HS-27A (cell line): Measurements from ENCODE around the gene NSRP1.
"Not testable (repeated sequence)": the region's sequence is repeated elsewhere in the genome, so short reads cannot be mapped to it uniquely, and the experiment has no call there.

Source experiments
- DNase-seq: peaks from one replicate; pipeline ENCODE4 v3.0.0-alpha.2; 2012; ENCODE audit warnings: low read depth, missing footprints

Gene NSRP1

DNA sequence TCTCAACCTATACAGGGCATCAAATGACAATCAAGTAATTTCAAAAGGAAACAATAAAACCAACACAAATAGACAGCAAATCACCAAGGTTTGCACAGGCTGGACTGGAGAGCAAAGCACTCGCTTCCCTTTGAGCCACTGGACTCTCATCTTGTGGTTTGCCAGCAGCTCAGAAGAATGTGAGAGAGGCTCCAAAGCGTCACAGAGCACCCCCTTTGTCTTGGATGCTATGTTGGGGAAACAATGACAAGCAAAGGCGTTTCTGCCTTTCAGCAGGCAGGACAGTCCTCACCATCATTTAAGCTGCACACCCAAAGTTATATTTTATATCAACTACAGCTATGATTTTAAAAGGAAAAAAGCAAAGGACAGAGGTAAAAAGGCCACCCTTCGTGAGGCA, 105.6 kb downstream of the NSRP1 start:
- DNase-seq = no peak

DNA sequence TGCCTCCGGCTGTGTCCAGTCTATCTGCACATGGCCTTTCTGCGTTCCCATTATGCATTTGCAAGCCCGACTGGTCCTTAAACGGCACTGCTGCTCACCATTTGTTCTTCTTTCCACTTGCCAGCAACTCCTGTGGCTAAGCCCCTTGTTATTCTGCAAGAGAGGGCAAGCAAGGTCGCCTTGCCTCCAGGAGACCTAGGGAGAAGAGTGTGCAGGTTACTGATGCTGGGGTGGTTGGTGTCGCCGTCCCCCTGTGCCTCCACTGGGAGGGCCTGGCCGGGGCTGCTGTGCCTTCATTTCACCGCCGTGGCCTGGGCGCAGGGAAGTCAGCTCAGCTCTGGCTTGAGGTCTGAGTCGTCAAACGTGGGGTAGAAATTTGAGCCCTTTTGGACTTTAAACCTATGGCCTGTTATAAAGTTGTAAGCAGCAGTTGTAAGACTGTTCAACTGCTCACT, 106.1 kb downstream of the NSRP1 start:
- DNase-seq = no peak

DNA sequence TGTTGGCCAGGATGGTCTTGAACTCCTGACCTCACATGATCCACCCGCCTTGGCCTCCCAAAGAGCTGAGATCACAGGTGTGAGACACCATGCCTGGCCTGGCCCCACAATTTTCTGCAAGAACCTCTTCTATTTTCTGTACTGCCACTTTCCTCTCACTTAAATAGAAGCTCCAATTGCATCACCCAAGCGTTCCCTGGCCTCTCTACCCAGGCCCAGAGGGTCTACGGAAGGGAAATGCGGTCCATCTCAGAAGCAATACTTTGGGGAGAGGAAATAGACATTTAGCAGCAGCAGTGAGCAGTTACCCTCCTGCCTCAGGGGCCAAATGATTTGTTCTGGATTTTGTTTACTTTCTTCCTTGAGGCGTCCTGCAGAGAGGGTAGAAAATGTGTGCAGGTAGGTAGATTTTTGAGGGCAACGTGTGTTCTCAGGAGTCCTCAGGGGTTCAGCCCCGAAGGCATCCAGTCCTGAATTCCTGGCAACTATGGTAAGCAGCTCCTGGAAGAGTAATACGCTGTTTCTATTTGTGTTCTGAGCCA, 107.9 kb downstream of the NSRP1 start:
- DNase-seq = no peak

DNA sequence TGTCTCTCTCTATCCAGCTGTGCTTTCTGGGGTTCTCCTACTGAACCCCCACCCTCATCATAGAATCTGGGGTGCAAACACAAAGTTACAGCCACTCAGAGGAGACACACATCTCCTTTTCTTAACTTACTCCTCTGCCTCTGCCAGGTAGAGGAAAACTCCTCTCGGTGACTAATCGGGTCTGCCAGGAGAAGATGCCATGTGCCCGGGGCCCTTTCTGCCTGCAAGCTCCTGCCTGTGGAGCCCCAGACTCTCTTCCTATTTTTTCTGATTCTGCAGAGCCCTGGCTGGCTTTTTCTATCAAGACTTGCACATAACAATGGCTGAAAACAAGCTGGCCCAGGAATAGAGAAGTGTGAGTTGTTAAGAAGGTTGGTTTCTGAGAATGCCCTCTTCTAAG, 108.5 kb downstream of the NSRP1 start:
- DNase-seq = no peak

DNA sequence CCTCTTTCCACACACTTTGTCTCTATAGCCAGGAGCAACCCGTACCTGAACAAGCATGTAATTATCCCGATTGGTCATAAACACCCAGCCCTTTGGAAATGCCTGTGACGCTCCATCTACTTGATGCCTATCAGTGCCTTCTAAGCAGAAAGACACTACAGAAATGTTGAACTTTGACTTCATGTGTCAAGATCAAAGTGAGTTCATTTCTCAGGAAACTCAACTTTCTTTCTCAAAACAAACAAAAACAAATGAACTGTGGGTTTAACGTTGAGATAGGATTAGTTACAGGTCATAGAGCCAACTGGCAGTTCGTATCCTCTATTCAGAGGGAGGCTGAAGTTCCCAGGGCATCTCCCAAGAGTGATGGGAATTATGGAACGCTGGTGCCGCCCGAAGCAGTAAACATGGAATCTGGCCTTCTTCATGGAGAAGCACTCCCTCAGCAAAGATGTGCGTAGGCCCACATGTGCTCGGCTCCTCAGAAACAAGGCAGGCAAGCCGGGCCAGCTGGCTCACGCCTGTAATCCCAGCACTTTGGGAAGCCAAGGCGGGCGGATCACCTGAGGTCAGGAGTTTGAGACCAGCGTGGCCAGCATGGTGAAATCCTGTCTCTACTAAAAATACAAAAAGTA, 109.4 kb downstream of the NSRP1 start:
- no peak for DNase-seq

DNA sequence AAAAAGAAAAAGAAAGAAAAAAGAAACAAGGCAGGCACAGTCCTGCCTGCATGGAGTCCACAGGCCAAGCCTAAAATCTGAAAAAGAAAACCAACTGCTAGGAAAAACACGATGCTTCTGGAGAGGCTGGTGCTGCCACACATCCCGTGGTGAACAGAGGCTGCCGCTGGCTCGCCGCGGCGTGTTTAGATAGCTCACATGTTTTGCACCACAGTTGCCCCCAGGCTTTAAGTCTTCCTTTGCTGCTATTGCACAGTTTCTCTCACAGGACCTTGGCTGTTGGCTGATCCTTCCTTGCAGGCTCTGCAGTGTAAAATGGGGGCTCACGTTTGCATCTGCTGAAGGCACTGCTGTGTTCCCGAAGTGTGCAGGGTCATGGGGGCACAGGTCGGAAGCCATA, 110.3 kb downstream of the NSRP1 start:
- DNase-seq = no peak

DNA sequence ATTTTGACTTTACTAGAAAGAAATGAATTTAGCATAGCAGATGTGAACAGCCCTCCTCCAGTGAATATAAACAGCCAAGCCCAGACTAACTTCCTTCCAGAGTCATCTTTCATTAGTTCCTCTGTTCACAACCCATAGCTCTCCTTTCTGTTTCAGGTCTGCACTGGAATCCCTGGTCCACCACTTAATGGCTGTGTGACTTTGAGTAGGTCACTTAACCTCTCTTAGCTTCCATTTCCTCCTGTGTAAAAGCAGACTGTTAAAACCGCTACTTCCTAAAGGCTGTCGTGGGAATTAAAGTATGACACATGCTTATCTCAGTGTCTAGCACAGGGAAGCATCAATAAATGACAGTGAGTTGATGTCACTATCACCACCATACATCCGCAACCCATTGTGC, 111.4 kb downstream of the NSRP1 start:
- DNase-seq = no peak

DNA sequence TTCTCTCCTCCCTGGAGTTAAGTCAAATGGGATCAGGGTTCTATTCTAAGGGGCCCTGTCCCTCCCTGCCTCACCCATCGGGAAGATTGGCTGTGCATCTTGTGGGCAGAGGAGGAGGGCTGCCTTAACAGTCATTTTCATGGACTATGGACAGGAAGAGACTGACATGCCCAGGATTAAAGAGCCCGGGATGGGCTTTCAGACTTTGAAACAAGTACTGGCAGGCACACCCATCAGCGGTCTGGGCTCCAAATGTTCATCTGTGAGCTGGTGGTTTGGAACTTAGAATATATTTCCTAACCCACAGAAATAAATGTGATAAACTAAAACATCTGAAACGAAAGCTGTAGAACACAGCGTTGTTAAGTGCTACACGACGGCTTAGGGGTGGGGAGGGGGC, 112.4 kb downstream of the NSRP1 start:
- no peak for DNase-seq

DNA sequence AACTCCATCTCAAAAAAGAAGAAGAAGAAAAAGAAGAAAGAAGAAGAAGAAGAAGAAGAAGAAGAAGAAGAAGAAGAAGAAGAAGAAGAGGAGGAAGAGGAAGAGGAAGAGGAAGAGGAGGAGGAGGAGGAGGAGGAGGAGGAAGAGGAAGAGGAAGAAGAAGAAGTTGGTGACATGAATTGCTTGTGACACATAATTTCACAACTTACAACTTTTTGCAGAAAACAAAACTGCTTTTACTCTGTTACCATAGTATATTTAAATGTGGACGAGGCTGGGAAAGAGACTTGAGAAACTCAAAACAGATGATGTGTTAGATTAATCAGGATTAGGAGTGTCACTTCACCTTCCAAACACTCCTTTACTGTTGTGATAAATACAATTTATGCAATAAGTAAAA, 113.4 kb downstream of the NSRP1 start:
- not testable (repeated sequence) for DNase-seq

DNA sequence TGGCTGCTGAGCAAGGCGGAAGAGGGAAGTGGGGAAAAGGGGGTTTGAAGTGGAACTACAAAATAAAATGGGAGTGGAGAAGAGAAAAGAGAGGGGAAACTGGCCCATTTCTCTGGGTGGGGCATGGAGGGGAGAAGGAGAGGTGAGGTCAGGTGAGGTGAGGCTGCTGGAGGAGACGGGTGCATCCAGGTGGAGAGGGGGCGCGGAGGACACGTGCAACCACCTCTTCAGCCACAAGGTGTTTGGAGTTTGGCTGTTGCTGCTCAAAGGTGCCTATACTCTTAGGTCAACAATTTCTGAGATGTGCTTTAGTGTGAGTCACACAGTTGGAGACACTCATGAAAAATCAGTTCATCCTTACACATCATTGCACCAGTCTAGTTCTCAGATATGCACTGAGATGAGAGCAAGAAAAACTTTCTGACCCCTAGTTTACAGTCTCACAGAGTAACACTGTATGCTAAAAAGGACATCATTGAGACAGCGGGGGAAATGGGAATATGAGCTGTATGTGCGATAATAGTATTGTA, 114.0 kb downstream of the NSRP1 start:
- no peak for DNase-seq

DNA sequence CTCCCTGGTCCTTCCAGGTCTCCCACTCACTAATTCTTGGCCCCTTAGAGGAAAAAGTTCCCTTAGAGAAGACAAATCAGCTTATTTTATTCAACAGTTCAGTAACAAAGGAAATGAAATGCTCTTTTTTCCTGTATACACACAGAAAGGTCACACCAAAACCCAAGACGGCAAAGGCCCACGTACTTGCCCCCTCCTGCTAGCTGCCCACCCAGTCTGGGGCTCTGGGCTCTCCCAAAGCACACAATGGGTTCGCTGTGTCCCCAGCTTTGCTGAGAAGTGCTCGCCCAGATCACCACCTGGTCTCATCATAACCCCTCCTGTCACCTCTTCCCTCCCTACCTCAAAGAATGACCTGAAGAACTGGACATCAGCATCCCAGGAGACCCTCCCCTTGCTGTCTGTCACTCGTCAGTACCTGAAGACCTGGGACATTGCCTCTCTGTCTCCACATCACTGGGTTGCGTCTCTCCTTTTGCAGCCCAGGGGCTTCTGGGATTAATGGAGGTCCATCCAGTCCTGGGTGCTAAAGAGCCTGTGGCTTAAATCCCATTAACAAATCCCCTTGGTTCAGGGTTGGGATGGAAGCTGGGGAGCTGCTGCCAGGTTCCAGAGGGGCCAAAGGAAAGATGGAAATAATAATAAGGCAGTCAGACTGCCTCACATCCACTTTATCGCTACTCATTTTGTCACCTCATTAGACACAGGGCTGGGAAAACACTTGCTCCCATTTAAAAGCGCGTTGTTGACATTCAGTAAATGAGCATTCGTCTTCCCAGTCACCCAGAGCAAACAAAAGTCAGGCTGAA, 115.6 kb downstream of the NSRP1 start:
- no peak for DNase-seq

DNA sequence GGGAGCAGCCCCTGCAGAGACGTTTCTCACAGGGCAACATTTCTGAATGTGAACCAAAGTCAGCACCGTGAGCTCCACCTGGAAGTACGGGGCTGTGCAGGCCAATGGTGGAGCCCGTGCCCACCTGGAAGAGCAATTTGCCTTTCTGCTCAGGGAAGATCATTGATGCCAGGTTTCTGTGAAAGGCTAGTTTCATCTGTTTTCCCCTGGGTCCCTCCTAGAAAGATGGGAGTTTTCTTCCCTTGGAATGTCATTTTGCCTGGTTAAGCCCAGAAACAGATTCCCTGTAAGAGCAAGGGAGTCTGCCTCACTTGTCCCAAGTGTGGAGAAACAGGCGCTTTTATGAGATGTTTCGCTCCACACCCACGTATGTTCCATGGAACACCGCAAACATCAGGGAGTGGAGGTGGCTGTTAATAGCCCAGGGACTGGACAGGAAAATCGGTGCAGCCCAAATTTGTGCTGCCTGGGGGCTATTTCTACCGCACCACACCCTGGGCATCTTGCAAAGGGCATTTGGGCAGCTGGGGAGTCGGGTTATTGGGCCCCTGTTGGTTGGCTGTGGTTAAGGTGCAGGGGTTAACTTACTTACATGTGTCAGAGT, 116.3 kb downstream of the NSRP1 start:
- DNase-seq = no peak

DNA sequence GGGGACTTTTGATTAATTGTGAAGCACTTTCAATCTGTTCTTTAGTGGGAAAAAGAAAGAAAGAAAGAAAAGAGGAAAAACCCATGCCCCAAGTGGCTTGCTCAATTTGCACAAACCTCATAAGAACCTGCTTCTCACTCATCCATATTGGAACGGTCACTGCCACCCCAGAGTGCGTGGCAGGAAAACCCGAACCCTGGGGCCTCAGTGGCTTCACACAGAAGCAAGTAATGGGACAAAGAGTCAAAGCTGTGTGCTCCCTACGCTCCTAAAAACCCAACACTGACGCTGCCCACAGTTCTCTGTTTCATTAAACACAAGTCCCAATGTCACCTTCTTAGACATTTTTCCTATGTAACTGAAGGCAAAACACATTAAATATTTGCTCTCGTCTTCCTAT, 117.7 kb downstream of the NSRP1 start:
- DNase-seq = no peak

DNA sequence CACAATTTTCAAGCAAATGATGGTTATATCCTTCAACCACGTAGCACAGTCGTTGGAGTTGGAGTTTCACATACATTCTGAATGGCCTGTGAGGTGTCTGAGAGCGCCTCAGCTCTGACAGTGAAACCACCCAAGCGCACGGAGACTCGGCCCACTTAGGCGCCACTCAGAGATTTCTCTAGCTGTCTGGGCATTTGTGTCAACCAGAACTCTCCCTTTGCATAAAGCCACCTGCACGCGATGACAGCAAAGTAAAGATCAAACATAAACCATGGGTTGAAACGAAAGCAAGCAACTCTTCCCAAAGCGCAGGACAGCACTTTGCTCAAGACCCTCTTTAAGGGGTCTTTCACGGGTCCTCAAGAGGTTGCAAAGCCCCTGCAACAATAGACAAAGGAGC, 118.3 kb downstream of the NSRP1 start:
- DNase-seq = no peak

DNA sequence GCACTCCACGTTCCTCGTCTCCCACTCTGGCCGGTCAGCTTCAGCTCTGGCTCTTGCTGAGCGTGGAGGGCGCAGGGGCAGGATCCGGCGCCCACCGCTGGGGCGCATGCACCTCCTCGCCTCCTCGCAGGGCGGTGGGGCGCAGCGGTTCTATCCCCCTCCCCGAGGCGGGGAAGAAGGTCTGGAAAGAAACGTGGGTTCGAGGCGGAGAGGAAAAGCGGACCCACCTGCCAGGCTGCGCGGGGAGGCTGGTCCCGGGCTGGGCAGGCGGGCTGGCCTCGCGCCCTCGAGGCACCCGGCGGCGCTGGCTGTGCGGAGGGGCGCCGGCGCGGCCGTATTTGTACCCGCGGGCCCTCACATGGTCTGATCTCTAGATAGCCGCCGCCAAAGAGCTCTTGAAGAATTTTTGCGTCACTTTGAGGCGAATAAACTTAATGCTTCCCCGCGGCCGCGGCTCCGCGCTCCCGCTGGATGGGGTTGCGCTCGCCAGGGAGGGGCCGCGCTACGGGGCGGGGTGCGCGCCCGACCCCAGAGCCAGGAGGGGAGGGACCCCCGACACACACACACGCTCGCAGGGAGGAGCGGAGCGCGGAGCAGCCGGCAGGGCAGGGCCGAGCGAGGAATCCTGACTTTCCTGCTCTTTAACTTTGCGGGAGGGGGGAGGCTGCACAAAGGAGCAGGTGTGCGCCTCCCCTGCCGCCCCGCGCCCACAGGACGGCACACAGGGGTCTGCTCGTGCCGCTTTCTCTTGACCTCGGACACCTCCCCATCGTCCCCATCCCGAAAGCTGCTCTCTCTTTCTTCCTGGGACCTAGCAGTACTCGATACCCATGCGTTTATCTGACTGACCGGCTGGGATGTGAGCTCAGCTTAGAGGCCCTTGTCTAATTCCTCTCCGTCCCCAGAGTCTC, 119.0 kb downstream of the NSRP1 start, which contains the start of gene SLC6A4:
TSS of gene SLC6A4 (minus strand) at position 312 of the 911 bp plus-strand sequence. CDS start 13,739 bp downstream, outside the sequence.
- DNase-seq = no peak
